GM19455 (cell line): Measurements from ENCODE around the gene TMEM53.
"Not testable (repeated sequence)": the region's sequence is repeated elsewhere in the genome, so short reads cannot be mapped to it uniquely, and the experiment has no call there.

Source experiments
- ATAC-seq: cut with Tn5 transposase; IDR thresholded peaks from one replicate; pipeline ENCODE4 v1.9.1; 2021; ENCODE audit not compliant: unreplicated experiment

The TMEM53 gene

DNA sequence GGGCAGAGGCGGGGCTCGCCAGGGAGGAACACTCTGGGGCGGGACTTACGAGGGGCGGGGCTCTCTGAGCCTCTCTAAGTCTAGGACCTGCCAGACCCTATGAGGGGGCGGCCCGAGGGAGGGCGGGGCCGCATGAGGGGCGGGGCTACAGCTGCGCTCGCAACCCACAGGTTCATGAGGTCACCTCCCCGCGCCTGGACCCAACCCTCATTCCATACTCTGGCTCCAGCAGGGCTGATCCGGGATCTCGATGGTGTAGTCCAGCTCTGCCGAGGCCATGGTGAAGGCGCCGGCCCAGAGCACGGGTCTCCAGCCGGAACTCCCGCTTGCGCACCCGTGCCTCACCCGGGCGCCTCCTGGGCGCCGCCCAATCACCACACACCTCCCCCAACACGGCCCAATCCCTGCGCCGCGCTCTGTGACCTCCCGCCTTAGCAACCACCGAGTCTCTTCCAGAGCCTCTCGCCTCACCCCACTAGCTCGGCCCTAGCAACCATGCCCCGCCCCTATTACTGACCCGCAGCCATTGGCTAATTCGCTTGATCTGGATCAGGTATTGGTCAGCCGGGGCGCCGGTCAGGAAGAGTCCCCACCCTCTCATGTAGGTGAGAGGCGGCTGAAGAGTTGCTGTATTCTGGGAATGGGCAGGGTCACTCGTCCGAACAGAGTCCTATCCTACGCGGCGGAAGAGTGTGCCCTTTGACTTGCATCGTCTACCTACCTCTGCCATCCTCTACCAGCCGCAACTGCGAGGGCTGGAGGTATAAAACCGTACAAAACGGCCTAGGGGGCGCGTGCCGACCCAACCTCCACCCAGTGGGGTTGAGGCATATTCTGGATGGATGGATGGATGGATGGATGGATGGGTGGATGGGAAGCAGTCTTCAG is at the start of gene TMEM53, which contains the start of gene ARMH1:
TMEM53 (minus strand) TSS at position 369 of the 888 bp plus-strand sequence; CDS start at position 279, 90 bp downstream.
ARMH1 (plus strand) TSS at position 602 of the 888 bp plus-strand sequence. CDS start 14,984 bp downstream, outside the sequence.
- ATAC-seq: peak; percentile 92

DNA sequence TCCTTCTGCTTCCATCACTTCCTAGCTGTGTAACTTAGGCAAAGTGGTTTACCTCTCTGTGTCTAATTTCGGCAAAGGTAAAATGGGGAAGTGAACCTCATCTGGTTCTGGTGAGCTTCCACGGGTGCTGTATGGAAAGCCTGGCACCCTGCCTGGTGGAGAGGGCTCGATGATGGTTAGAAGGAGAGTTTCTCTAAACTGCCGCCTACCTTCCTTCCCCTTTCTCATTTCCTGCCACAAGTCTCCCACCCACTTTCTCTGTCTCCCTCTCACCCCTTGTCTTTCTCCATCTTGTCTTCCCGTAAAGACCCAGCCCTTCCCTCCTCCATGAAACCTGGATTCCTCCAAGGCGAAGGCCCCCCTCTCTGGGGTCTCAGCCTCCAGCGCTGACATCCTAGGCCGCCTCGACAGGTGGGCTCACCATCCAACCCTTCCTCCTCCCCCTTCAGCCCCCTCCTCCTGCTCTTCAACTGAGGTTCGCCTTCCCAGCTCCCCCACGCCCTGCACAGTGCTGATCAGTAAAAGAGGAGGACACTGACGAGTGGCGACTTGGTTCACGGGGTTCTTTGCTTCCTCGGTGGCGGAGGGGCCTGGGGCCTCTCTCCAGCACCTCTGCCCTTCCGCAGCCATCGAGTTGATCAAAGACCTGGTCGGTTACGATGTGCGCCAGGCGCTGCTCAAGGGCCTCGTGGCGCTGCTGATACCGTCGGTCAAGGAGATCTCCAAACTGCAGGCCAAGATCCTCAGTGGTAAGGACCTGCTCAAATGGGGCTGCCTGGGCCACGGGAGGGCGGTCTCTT is 49.4 kb upstream of the TMEM53 start:
- no peak for ATAC-seq

DNA sequence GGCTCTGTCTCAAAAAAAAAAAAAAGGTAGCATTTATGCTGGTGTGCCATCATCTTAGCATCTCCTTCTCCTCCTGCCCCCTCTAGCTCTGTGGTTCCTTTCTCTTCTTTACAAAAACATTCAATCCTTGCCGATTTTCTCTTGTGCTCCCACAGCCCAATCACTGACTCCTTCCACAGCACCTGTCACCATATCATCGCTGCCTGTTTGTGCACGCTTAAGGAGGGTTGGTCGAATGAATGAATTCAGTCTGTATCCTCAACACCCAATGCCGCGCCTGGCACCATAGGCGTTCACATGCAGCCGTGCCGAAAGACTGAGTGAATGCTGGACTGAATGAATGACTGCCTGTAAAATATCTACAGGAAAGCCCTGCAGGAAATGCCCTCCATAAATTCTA is 48.8 kb upstream of the TMEM53 start:
- ATAC-seq: no peak

DNA sequence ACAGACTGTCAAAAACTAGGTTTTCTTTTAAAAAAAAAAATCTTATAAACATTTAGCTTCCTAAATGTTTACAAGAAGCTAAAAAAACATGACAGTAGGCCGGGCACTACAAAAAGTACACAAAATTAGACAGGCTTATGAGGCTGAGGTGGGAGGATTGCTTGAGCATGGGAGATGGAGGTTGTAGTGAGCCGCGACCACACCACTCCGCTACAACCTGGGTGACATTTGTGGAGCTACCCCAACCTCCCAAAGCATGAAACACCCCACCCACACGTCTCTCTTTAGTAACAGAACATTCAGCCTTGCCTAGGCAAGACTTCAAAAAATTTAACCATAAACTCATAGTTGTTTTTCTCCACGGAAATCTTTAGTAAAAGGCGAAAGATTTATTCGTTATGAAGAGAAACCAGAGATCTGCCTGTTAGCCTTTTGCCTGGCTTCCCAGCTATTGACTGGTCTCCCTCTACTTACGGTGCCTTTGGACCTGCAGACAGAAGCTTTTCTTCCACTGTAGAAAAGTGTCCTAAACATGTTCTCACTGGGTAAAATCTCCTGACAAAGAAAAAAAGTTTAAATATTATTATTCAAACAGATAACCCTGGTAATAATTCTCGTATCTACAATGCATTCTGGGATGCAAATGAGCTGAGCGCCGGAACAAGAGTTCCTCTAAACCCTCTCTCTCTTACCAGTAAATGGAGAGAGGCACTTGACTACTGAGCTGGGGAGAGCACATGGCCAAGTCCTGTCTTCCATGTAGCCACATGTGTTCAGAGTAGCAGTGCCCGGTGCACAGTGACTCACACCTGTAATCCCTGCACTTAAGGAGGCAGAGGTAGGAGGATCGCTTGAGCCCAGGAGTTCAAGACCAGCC is 47.4 kb upstream of the TMEM53 start:
- peak; percentile 80 for ATAC-seq

DNA sequence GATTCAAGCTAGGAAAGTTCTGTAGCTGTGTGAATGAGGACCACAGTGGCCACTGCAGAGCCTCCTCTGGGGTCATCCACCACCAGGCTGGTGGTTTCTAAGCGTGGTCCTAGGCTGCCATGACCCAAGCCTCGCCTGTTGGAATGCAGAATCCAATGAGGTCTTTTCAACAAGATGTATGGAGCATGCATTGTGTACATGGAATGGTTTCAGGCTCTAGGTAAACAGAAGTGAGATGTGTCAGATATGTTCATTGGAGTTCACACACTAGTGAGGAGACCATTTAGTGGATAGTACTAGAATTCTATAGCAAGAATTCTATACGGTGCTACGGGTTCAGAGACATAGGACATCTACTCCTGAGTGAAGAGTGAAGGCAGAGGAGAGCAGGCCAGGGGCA is 46.0 kb upstream of the TMEM53 start:
- ATAC-seq: no peak

GRCh38 chr1:44719318-44719717 is 45.0 kb upstream of the TMEM53 start:
- no peak for ATAC-seq

- no peak for ATAC-seq
These were observed 43.8 kb upstream of the TMEM53 start for GRCh38 chr1:44718091-44718490.

DNA sequence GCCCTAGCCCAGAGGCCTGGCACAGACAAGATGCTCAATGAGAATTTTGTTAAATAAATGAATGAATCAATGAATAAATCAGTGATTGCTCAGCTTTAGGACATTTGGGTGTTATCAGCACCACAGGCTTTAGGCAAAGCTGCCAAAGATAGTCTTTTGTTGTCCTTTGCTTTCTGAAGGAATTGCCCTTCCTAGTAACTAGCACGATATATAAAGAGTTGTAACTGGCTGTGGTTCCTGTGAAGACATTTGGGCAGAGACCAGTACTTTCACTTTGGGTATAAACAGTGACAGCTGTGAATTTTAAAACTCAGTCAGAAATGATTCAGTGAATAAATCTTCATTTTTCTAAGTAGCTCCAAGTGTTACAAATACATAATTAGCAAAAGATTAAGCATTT is 43.4 kb upstream of the TMEM53 start:
- ATAC-seq: no peak

- ATAC-seq: no peak
These were observed 42.9 kb upstream of the TMEM53 start for GRCh38 chr1:44717156-44717555.

- no peak for ATAC-seq
These were observed 40.8 kb upstream of the TMEM53 start for GRCh38 chr1:44714944-44715571.

- no peak for ATAC-seq
These were observed 40.3 kb upstream of the TMEM53 start for GRCh38 chr1:44714532-44714931.

DNA sequence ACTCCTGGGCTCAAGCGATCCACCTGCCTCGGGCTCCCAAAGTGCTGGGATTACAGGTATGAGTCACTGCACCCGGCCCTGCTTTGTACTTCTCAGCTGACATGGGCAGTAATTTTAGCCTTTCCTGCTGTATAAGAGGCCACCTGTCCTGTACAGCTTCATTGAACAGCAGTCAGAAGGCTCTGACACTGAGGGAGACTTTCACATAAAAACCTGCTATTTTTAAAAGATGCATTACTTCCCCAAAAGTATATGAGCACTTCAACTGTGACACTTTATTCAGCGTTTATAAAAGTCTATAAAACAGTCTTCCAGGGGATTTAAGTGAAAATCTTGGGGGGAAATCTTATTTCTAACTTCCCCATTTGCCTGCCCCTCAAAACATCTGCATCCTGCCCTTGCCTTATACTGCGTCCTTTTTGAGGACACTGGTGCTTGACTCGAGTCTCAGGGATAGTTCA is 39.1 kb upstream of the TMEM53 start:
- ATAC-seq: no peak

- ATAC-seq: no peak
These were observed 33.9 kb upstream of the TMEM53 start for GRCh38 chr1:44707959-44708831.

GRCh38 chr1:44707112-44707881 is 33.0 kb upstream of the TMEM53 start:
- no peak for ATAC-seq

DNA sequence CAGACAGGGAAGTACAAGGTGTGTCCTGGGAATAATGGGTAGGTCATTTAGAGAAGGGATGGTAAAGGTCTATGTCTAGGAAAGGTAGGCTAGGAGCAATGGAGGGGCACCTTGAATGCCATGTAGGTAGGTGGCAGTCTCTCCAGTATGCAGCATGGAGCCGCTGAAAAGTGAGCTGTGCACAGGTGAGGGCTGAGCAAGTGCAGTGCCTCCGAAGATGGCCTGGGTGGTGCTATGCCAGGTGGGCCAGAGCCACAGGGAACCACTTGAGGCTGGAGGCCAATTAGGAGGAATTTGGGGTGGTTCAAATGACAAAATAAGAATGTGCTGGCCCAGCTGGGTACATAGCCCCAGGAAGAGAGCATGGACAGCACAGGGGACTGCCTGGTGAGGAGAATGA is 31.7 kb upstream of the TMEM53 start:
- no peak for ATAC-seq

DNA sequence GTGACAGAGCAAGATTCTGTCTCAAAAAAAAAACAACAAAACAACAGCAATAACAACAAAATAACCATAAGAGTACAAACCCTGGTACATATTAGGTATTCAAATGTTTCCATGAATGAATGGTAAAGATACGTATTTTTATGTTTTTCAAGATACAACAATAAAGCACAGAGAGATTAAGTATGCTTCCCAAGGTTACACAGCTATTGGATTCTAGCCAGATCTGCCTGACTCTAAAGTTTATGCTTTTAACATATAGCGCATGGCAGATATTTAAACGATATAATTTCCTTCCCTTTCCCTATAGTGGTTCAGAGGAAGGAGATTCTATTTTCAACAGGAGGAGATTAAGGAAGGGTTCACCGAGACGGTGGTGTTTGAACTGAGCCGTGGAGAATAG is 31.2 kb upstream of the TMEM53 start:
- no peak for ATAC-seq

GRCh38 chr1:44701141-44701573 is 26.9 kb upstream of the TMEM53 start:
- no peak for ATAC-seq

DNA sequence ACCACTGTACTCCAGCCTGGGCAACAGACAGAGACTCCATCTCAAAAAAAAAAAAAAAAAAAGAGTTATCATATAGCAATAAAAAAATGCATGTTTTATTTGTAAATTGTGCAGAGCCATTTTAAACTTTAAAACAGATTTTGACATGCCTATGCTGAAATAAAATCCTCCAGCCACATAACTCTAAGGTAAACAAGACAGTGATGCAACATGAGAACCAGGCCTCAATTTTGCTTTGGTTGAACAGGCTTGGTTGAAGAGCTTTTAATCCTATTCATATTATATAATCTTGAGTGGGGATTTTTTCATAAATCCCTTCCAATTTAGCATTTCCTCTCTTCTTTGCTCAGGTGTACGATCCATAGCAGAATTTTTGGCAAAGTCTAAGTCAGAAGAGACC is 26.3 kb upstream of the TMEM53 start:
- ATAC-seq: no peak

GRCh38 chr1:44699375-44699774 is 25.1 kb upstream of the TMEM53 start:
- not testable (repeated sequence) for ATAC-seq
